ENCODE data around the gene GTF2IRD1. TPM values are rescaled to one million over a fixed set of nuclear protein-coding genes. Genes with fewer than 3 reads are reported as not detected.
"Not testable (repeated sequence)": the region's sequence is repeated elsewhere in the genome, so short reads cannot be mapped to it uniquely, and the experiment has no call there.

GTF2IRD1 gene
- total and polyA plus RNA-seq, 9 of the 15 experiments (the other 6 are each of a cell fraction or from before 2014, with no cell fraction given): 9.1 to 30.2 (median 14.0) TPM

GRCh38 chr7:74650493-74651132 lies 196.9 kb downstream of the GTF2IRD1 start (continued):
- TF ChIP-seq STAT5A (IDR thresholded peaks at IDR 0.05; ENCODE audit: borderline replicate concordance, low read length) (0 out of 2 replicates have a peak, but pooled peaks have one; percentile 15), SMARCA5 (IDR thresholded peaks at IDR 0.05) (0 out of 2 replicates have a peak, but pooled peaks have one; percentile 9), PRDM10 (IDR thresholded peaks at IDR 0.05; ENCODE audit: partially characterized antibody) (peak; percentile 89), VEZF1 (CRISPR knock-in tag; IDR thresholded peaks at IDR 0.05) (0 out of 2 replicates have a peak, but pooled peaks have one; percentile 20), EP400 (IDR thresholded peaks at IDR 0.05) (peak; percentile 37; the same call in 1 of the 2 replicates), TCF3 (CRISPR knock-in tag; IDR thresholded peaks at IDR 0.05) (0 out of 2 replicates have a peak, but pooled peaks have one; percentile 37), ATF7 (IDR thresholded peaks at IDR 0.05) (0 out of 2 replicates have a peak, but pooled peaks have one; percentile 9), TAL1 (IDR thresholded peaks at IDR 0.05) (peak; percentile 51), BCOR (IDR thresholded peaks at IDR 0.05) (peak; percentile 45; the same call in 1 of the 2 replicates), MNT (conservative IDR thresholded peaks at IDR 0.05) (peak; percentile 28 to 45; a peak in 1 of 4 replicates), CREB3L1 (IDR thresholded peaks at IDR 0.05; ENCODE audit: borderline replicate concordance, low read depth) (peak; percentile 26; the same call in 1 of the 2 replicates), DPF2 (IDR thresholded peaks at IDR 0.05) (peak; percentile 10; the same call in 1 of the 2 replicates), TEAD4 (IDR thresholded peaks at IDR 0.05; ENCODE audit: low read length) (0 out of 2 replicates have a peak, but pooled peaks have one; percentile 42), HMBOX1 (IDR thresholded peaks at IDR 0.05) (peak; percentile 65), NFIC (IDR thresholded peaks at IDR 0.05) (0 out of 2 replicates have a peak, but pooled peaks have one; percentile 7), KDM1A (IDR thresholded peaks at IDR 0.05) (peak in 1 of 2 experiments; percentile 13; a peak in 3 of 4 replicates), TEAD2 (tag; IDR thresholded peaks at IDR 0.05) (peak; percentile 22; the same call in 1 of the 2 replicates), C11orf30 (IDR thresholded peaks at IDR 0.05; ENCODE audit: low read depth) (0 out of 2 replicates have a peak, but pooled peaks have one; percentile 3)
- TF ChIP-seq TEAD4 (CRISPR knock-in tag; IDR thresholded peaks at IDR 0.05; ENCODE audit: borderline replicate concordance): not testable (repeated sequence)
